Neural progenitor cell (in vitro differentiated cells): Measurements from ENCODE around the gene DDN. TPM values are rescaled to one million over a fixed set of nuclear protein-coding genes. Genes with fewer than 3 reads are reported as not detected.

ENCODE experiments used
- DNase-seq: peaks from one replicate; pipeline ENCODE4 v3.0.0-alpha.2; 2016; ENCODE audit warnings: low spot score
- H2AFZ ChIP-seq: fragments of 200-600 bp; sonication (generic); replicated peaks from 2 replicates; pipeline ENCODE4 v1.6.1; 2016; ENCODE audit warnings: antibody characterized with exemption
- H3F3A ChIP-seq: fragments of 200-600 bp; sonication (generic); 2 replicates; pipeline ENCODE4 v1.6.1; 2016; ENCODE audit warnings: antibody characterized with exemption, low read depth
- H3K27ac ChIP-seq: fragments of 200-600 bp; sonication (generic); 2 replicates; pipeline ENCODE4 v1.5.1; 2016; ENCODE audit warnings: mild to moderate bottlenecking
- H3K27me3 ChIP-seq: fragments of 200-600 bp; sonication (generic); 2 replicates; pipeline ENCODE4 v1.6.1; 2016; ENCODE audit warnings: mild to moderate bottlenecking, moderate library complexity
- H3K36me3 ChIP-seq: fragments of 200-600 bp; sonication (generic); 2 replicates; pipeline ENCODE4 v1.5.1; 2016
- H3K4me1 ChIP-seq: fragments of 200-600 bp; sonication (generic); 2 replicates; pipeline ENCODE4 v1.6.1; 2016; ENCODE audit warnings: mixed run types
- H3K4me2 ChIP-seq: fragments of 200-600 bp; sonication (generic); 2 replicates; pipeline ENCODE4 v1.6.1; 2016
- H3K4me3 ChIP-seq: fragments of 200-600 bp; sonication (generic); 2 replicates; pipeline ENCODE4 v1.5.1; 2016
- H3K79me2 ChIP-seq: fragments of 200-600 bp; sonication (generic); 2 replicates; pipeline ENCODE4 v1.6.1; 2016; ENCODE audit warnings: low read depth
- H3K9ac ChIP-seq: fragments of 200-600 bp; sonication (generic); 2 replicates; pipeline ENCODE4 v1.6.1; 2016
- H3K9me3 ChIP-seq: fragments of 200-600 bp; sonication (generic); 2 replicates; pipeline ENCODE4 v1.5.1; 2016; ENCODE audit warnings: low read depth
- H4K20me1 ChIP-seq: fragments of 200-600 bp; sonication (generic); 2 replicates; pipeline ENCODE4 v1.6.1; 2016; ENCODE audit warnings: low read depth
- H3K27ac Mint-ChIP-seq: 3 replicates; pipeline ENCODE4 v1.8.0; 2021; ENCODE audit warnings: mixed read lengths
- H3K27me3 Mint-ChIP-seq: 2 replicates; pipeline ENCODE4 v1.8.0; 2022; ENCODE audit warnings: low read depth, mild to moderate bottlenecking, inconsistent platforms, moderate library complexity, mixed read lengths; ENCODE audit not compliant: insufficient read depth
- H3K36me3 Mint-ChIP-seq: 3 replicates; pipeline ENCODE4 v1.8.0; 2021; ENCODE audit warnings: mixed read lengths
- H3K4me1 Mint-ChIP-seq: 3 replicates; pipeline ENCODE4 v1.8.0; 2021; ENCODE audit warnings: mixed read lengths
- H3K4me3 Mint-ChIP-seq: 3 replicates; pipeline ENCODE4 v1.8.0; 2021; ENCODE audit warnings: mild to moderate bottlenecking, moderate library complexity, mixed read lengths
- H3K9me3 Mint-ChIP-seq: 3 replicates; pipeline ENCODE4 v1.8.0; 2020; ENCODE audit warnings: mixed read lengths
- EZH2 ChIP-seq: fragments of 200-600 bp; sonication (generic); IDR thresholded peaks from 2 replicates; pipeline ENCODE4 v1.6.1; 2017; ENCODE audit warnings: antibody characterized with exemption, mild to moderate bottlenecking, moderate library complexity
- EZH2phosphoT487 ChIP-seq: fragments of 200-600 bp; sonication (generic); IDR thresholded peaks from 2 replicates; pipeline ENCODE4 v1.6.1; 2017; ENCODE audit warnings: antibody characterized with exemption
- total RNA-seq: library from RNA; depleted of rRNA; stranded (reverse); fragments of >200 nt; gene quantifications from 2 replicates; pipeline ENCODE4 v1.2.3, GENCODE V29; 2015; ENCODE audit warnings: low replicate concordance
- TF ChIP-seq, protein P1 (sequence below): fragments of 200-600 bp; sonication (generic); IDR thresholded peaks from 2 replicates; pipeline ENCODE4 v1.5.1; 2017; ENCODE audit warnings: antibody characterized with exemption, mild to moderate bottlenecking

The DDN gene
- total RNA-seq, 1 donor from 2014 or later = not detected

GRCh38 chr12:49039421-49040363 lies 40.5 kb upstream of the DDN start:
- TF ChIP-seq, protein P1, sequence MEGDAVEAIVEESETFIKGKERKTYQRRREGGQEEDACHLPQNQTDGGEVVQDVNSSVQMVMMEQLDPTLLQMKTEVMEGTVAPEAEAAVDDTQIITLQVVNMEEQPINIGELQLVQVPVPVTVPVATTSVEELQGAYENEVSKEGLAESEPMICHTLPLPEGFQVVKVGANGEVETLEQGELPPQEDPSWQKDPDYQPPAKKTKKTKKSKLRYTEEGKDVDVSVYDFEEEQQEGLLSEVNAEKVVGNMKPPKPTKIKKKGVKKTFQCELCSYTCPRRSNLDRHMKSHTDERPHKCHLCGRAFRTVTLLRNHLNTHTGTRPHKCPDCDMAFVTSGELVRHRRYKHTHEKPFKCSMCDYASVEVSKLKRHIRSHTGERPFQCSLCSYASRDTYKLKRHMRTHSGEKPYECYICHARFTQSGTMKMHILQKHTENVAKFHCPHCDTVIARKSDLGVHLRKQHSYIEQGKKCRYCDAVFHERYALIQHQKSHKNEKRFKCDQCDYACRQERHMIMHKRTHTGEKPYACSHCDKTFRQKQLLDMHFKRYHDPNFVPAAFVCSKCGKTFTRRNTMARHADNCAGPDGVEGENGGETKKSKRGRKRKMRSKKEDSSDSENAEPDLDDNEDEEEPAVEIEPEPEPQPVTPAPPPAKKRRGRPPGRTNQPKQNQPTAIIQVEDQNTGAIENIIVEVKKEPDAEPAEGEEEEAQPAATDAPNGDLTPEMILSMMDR = no peak
- TF ChIP-seq EZH2phosphoT487 (no peak), EZH2 (no peak)
- H2AFZ ChIP-seq = no peak overlapping the region
- no peak for DNase-seq
- no peak overlapping the region for H3K27ac ChIP-seq
- Mint-ChIP-seq H3K36me3 (peaks cover 46% of the 10 kb centered on the region), H3K4me3 (no peak overlapping the region), H3K4me1 (no peaks in the 10 kb centered on the region), H3K27me3 (peaks cover 10% of the 10 kb centered on the region), H3K27ac (no peak overlapping the region), H3K9me3 (no peaks in the 10 kb centered on the region)
- H4K20me1 ChIP-seq = peaks cover 30% of the 10 kb centered on the region
- H3K27me3 ChIP-seq = no peaks in the 10 kb centered on the region
- H3K4me2 ChIP-seq = no peak overlapping the region
- no peak overlapping the region for H3K9ac ChIP-seq
- no peaks in the 10 kb centered on the region for H3K79me2 ChIP-seq
- no peaks in the 10 kb centered on the region for H3F3A ChIP-seq
- H3K36me3 ChIP-seq = no peaks in the 10 kb centered on the region
- no peaks in the 10 kb centered on the region for H3K9me3 ChIP-seq
- no peaks in the 10 kb centered on the region for H3K4me1 ChIP-seq
- H3K4me3 ChIP-seq = no peak overlapping the region

- Mint-ChIP-seq H3K4me1 (no peaks in the 10 kb centered on the region), H3K27ac (no peak overlapping the region), H3K36me3 (peaks cover 38% of the 10 kb centered on the region), H3K4me3 (no peak overlapping the region), H3K27me3 (peaks cover 6% of the 10 kb centered on the region), H3K9me3 (no peaks in the 10 kb centered on the region)
- Histone ChIP-seq H3K27ac (no peak overlapping the region), H3K9me3 (no peaks in the 10 kb centered on the region), H3K36me3 (no peaks in the 10 kb centered on the region), H3K79me2 (no peaks in the 10 kb centered on the region), H3K4me1 (no peaks in the 10 kb centered on the region), H4K20me1 (peaks cover 21% of the 10 kb centered on the region), H3K4me3 (no peak overlapping the region), H2AFZ (no peak overlapping the region), H3K9ac (no peak overlapping the region), H3K27me3 (no peaks in the 10 kb centered on the region), H3F3A (no peaks in the 10 kb centered on the region), H3K4me2 (no peak overlapping the region)
- DNase-seq = no peak
- TF ChIP-seq EZH2phosphoT487 (no peak), EZH2 (no peak)
- TF ChIP-seq, protein P1 = no peak
These were observed 39.2 kb upstream of the DDN start for GRCh38 chr12:49038291-49038955.

DNA sequence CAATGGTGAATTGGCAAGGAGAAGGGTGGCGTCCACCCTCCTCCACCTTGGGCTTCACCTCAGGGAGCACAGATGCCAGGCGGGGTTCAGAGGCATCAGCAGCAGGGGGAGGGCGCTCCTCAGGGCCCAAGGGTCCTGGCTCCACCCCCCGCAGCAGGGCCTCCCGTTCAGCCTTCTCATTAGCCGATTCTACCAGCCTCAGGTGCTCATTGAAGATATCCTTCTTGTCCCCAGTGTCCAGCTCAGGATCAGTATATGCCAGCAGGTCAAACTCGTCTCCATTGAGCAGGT lies 38.7 kb upstream of the DDN start:
- H3K9me3 Mint-ChIP-seq = no peaks in the 10 kb centered on the region
- no peaks in the 10 kb centered on the region for H3K36me3 ChIP-seq

More for the DNA sequence above, 38.7 kb upstream of the DDN start:
- Histone ChIP-seq H2AFZ (no peak overlapping the region), H3K4me2 (no peak overlapping the region), H3K4me3 (no peak overlapping the region), H3K79me2 (no peaks in the 10 kb centered on the region), H3K27ac (no peak overlapping the region), H3K27me3 (no peaks in the 10 kb centered on the region), H3K4me1 (no peaks in the 10 kb centered on the region), H4K20me1 (peaks cover 20% of the 10 kb centered on the region), H3F3A (no peaks in the 10 kb centered on the region), H3K9me3 (no peaks in the 10 kb centered on the region), H3K9ac (no peak overlapping the region)
- peaks cover 6% of the 10 kb centered on the region for H3K27me3 Mint-ChIP-seq
- H3K4me1 Mint-ChIP-seq = no peaks in the 10 kb centered on the region
- DNase-seq = no peak
- peaks cover 33% of the 10 kb centered on the region for H3K36me3 Mint-ChIP-seq
- TF ChIP-seq, protein P1 = no peak
- TF ChIP-seq EZH2phosphoT487 (no peak), EZH2 (no peak)
- no peak overlapping the region for H3K4me3 Mint-ChIP-seq
- H3K27ac Mint-ChIP-seq = no peak overlapping the region
